OCI-LY7 (cell line): ENCODE results near the gene FOXJ3. TPM values are rescaled to one million over a fixed set of nuclear protein-coding genes. Genes with fewer than 3 reads are reported as not detected.

ENCODE experiments used
- BruUV-seq: library from RNA; stranded (reverse); fragments of 400-500 nt; replicated peaks from 2 replicates; lab custom pipeline; 2021; lab: Mats Ljungman, UMichigan
- CTCF ChIA-PET: fragments of 300-600 bp; sonication (Branson Sonifier 250); formaldehyde crosslinking; loops from one replicate; lab custom pipeline; 2022; ENCODE audit warnings: antibody characterized with exemption; ENCODE audit not compliant: unreplicated experiment; lab: Charles Lee
- POLR2A ChIA-PET: fragments of 300-600 bp; sonication (Branson Sonifier 250); formaldehyde crosslinking; loops from one replicate; lab custom pipeline; 2022; ENCODE audit warnings: antibody characterized with exemption; lab: Charles Lee
- DNase-seq: peaks from one replicate; pipeline ENCODE4 v3.0.0-alpha.2; 2015; ENCODE audit warnings: low spot score
- H2AFZ ChIP-seq: fragments of 200-600 bp; sonication (generic), shearing (Covaris generic); 2 replicates; pipeline ENCODE4 v1.6.1; 2014; ENCODE audit warnings: mild to moderate bottlenecking, antibody characterized with exemption, low read length, moderate library complexity
- H3K27ac ChIP-seq: fragments of 200-600 bp; sonication (generic); 2 replicates; pipeline ENCODE4 v1.5.1; 2014; ENCODE audit warnings: mixed run types, low read depth, mild to moderate bottlenecking, moderate library complexity, low read length, inconsistent platforms; ENCODE audit not compliant: poor library complexity, severe bottlenecking
- H3K36me3 ChIP-seq: fragments of 200-600 bp; sonication (generic); 2 replicates; pipeline ENCODE4 v1.6.1; 2014; ENCODE audit warnings: mild to moderate bottlenecking, antibody characterized with exemption, low read length, moderate library complexity, mixed read lengths; ENCODE audit not compliant: insufficient read depth
- H3K4me1 ChIP-seq: fragments of 200-600 bp; sonication (generic); 2 replicates; pipeline ENCODE4 v1.5.1; 2014; ENCODE audit warnings: mild to moderate bottlenecking, low read length; ENCODE audit not compliant: insufficient read depth, poor library complexity, severe bottlenecking
- H3K4me2 ChIP-seq: fragments of 200-600 bp; sonication (generic); 2 replicates; pipeline ENCODE4 v1.6.1; 2014; ENCODE audit warnings: mild to moderate bottlenecking, low read length
- H3K4me3 ChIP-seq: fragments of 200-600 bp; sonication (generic); 2 replicates; pipeline ENCODE4 v1.5.1; 2014; ENCODE audit warnings: mild to moderate bottlenecking, low read depth, low read length; ENCODE audit not compliant: poor library complexity, severe bottlenecking
- H3K79me2 ChIP-seq: fragments of 200-600 bp; sonication (generic); 2 replicates; pipeline ENCODE4 v1.6.1; 2016; ENCODE audit warnings: low read depth, mild to moderate bottlenecking, low read length, moderate library complexity, mixed read lengths; ENCODE audit not compliant: insufficient read depth
- H3K9me2 ChIP-seq: fragments of 200-600 bp; sonication (generic); 2 replicates; pipeline ENCODE4 v1.6.1; 2016; ENCODE audit warnings: mild to moderate bottlenecking, low read length, mixed read lengths; ENCODE audit not compliant: insufficient read depth
- H3K9me3 ChIP-seq: fragments of 200-600 bp; sonication (generic); 2 replicates; pipeline ENCODE4 v1.6.1; 2014; ENCODE audit warnings: mild to moderate bottlenecking, mixed run types, low read length, mixed read lengths
- H4K20me1 ChIP-seq: fragments of 200-600 bp; sonication (generic); 2 replicates; pipeline ENCODE4 v1.6.1; 2014; ENCODE audit warnings: mild to moderate bottlenecking, antibody characterized with exemption, low read length, moderate library complexity, mixed read lengths; ENCODE audit not compliant: insufficient read depth
- EZH2phosphoT487 ChIP-seq: fragments of 200-600 bp; sonication (generic); IDR thresholded peaks from 2 replicates; pipeline ENCODE4 v1.6.1; 2018; ENCODE audit warnings: low read depth, borderline replicate concordance, mild to moderate bottlenecking, mixed run types, antibody characterized with exemption, low read length, moderate library complexity, mixed read lengths
- intact Hi-C: fragments of 100-400 bp; cut with micrococcal nuclease; formaldehyde crosslinking; loops from one replicate; pipeline ENCODE4 v1.10.0; 2022; ENCODE audit not compliant: unreplicated experiment
- total RNA-seq, 2 experiments: library from RNA; depleted of rRNA in 1 of 2; stranded (reverse); fragments of >200 nt in 1 of 2; shearing (Covaris generic) in 1 of 2; gene quantifications; 2 replicates each; pipeline ENCODE4 v1.2.3, GENCODE V29; 2014 to 2022
- TF ChIP-seq, protein P1 (sequence below): fragments of 200-600 bp; sonication (generic); conservative IDR thresholded peaks from 2 replicates; pipeline ENCODE4 v1.5.1; 2014; ENCODE audit warnings: mild to moderate bottlenecking, antibody characterized with exemption, low read length, moderate library complexity, mixed read lengths

FOXJ3 gene
- total RNA-seq, 2 experiments from 2014 or later: 34.8 to 43.1 TPM

DNA sequence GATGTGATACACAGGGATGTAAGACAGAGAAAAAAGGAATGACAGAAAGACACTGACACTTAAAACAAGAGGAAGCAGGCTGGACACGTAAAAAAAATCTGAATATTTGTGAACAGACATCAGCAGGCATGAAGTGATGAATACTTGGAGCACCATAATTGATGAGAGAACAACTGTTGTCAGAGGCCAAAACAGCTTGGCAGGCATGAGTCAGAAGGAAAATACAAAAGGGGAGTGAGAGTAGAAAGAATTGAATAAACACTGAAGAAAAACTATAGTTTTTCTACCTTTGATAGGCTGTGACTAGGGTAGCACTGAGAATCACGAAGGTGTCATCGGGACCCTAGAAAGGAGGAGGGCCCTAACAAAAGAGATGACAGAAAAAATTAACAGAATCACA lies 148.9 kb downstream of the FOXJ3 start:
- ChIA-PET POLR2A (no interaction called here), CTCF (no interaction called here)
- H2AFZ ChIP-seq: no peak overlapping the region
- no peaks in the 10 kb centered on the region for H3K9me2 ChIP-seq
- intact Hi-C loops: no loop called here
- no peak overlapping the region for H3K27ac ChIP-seq
- H3K79me2 ChIP-seq: no peaks in the 10 kb centered on the region
- no peak overlapping the region for H3K4me2 ChIP-seq
- no peak overlapping the region for H3K4me3 ChIP-seq
- TF ChIP-seq EZH2phosphoT487: no peak
- TF ChIP-seq, protein P1, sequence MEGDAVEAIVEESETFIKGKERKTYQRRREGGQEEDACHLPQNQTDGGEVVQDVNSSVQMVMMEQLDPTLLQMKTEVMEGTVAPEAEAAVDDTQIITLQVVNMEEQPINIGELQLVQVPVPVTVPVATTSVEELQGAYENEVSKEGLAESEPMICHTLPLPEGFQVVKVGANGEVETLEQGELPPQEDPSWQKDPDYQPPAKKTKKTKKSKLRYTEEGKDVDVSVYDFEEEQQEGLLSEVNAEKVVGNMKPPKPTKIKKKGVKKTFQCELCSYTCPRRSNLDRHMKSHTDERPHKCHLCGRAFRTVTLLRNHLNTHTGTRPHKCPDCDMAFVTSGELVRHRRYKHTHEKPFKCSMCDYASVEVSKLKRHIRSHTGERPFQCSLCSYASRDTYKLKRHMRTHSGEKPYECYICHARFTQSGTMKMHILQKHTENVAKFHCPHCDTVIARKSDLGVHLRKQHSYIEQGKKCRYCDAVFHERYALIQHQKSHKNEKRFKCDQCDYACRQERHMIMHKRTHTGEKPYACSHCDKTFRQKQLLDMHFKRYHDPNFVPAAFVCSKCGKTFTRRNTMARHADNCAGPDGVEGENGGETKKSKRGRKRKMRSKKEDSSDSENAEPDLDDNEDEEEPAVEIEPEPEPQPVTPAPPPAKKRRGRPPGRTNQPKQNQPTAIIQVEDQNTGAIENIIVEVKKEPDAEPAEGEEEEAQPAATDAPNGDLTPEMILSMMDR: no peak
- H4K20me1 ChIP-seq: no peaks in the 10 kb centered on the region
- no peak for DNase-seq
- H3K4me1 ChIP-seq: no peaks in the 10 kb centered on the region
- no TSS peak for BruUV-seq
- H3K36me3 ChIP-seq: peaks cover 76% of the 10 kb centered on the region
- H3K9me3 ChIP-seq: no peaks in the 10 kb centered on the region

DNA sequence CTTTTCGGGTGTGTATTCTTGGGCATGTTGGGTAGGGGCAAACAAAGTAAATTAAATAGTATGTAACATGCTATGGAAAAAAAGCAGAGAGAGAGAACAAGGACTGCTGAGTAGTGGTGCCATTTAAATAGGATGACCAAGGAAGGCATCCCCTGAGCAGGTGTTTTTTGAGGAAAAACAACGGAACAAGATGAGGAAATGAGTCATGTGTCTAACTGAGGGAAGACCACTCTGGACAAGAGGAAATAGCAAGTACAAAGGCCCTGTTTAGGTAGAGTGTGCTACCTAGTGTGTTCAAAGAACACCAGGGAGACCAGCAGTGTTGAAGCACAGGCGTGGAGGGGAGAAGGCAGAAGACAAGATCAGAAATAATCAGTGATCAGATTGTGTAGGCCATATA lies 150.4 kb downstream of the FOXJ3 start:
- Histone ChIP-seq H3K4me2 (no peak overlapping the region), H3K27ac (no peak overlapping the region), H3K4me3 (no peak overlapping the region), H3K36me3 (peaks cover 74% of the 10 kb centered on the region), H3K9me3 (no peaks in the 10 kb centered on the region), H2AFZ (no peak overlapping the region), H3K9me2 (no peaks in the 10 kb centered on the region), H3K4me1 (no peaks in the 10 kb centered on the region), H4K20me1 (no peaks in the 10 kb centered on the region), H3K79me2 (no peaks in the 10 kb centered on the region)
- DNase-seq: no peak
- ChIA-PET CTCF (no interaction called here), POLR2A (interaction anchor here (0.7 kb wide), 1 partner anchor 220 kb away, joined by 4 read pairs; no protein-coding TSS in a partner anchor)
- TF ChIP-seq, protein P1: no peak
- TF ChIP-seq EZH2phosphoT487: no peak
- no TSS peak for BruUV-seq
- intact Hi-C loops: no loop called here

DNA sequence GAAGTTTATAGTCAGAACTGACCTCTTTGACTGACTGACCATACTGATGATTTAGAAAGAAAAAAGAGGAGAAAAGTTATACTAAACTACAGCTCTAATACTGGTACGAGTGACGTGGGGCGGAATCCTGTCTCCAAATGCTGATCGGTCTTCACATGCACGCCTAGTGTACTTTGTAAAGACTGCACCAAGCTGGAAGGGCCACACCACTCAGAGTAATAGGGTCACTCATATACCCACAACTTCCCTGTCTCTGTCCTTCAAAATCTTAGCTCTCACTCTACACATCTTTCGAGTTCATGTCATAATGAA lies 151.1 kb downstream of the FOXJ3 start:
- Histone ChIP-seq H2AFZ (no peak overlapping the region), H3K79me2 (no peaks in the 10 kb centered on the region), H3K4me1 (no peaks in the 10 kb centered on the region), H4K20me1 (no peaks in the 10 kb centered on the region), H3K4me3 (no peak overlapping the region), H3K9me2 (no peaks in the 10 kb centered on the region), H3K4me2 (no peak overlapping the region), H3K9me3 (no peaks in the 10 kb centered on the region), H3K27ac (no peak overlapping the region), H3K36me3 (peaks cover 74% of the 10 kb centered on the region)
- BruUV-seq: no TSS peak
- intact Hi-C loops: no loop called here
- TF ChIP-seq, protein P1: no peak
- no peak for TF ChIP-seq EZH2phosphoT487
- POLR2A ChIA-PET: interaction anchor here (0.5 kb wide), 1 partner anchor 397 kb away, joined by 4 read pairs; no protein-coding TSS in a partner anchor
- no peak for DNase-seq
- CTCF ChIA-PET: no interaction called here
